Fibroblast of gingiva (primary cell): ENCODE results near the gene GH1.
"Not testable (repeated sequence)": the region's sequence is repeated elsewhere in the genome, so short reads cannot be mapped to it uniquely, and the experiment has no call there.

Source experiments
- DNase-seq: peaks from one replicate; pipeline ENCODE4 v3.0.0-alpha.2; 2011; ENCODE audit warnings: low read depth

The GH1 gene

GRCh38 chr17:63896524-63897354, 21.9 kb downstream of the GH1 start, which contains the start of gene CSH1:
TSS of gene CSH1 (minus strand) at chr17:63896574. CDS start at chr17:63896511, 63 bp downstream.
- DNase-seq: not testable (repeated sequence)

- DNase-seq: not testable (repeated sequence)
These were observed 23.8 kb downstream of the GH1 start for GRCh38 chr17:63894821-63895220.

GRCh38 chr17:63894021-63894420, 24.6 kb downstream of the GH1 start:
- not testable (repeated sequence) for DNase-seq

GRCh38 chr17:63892316-63893037, 26.2 kb downstream of the GH1 start:
- not testable (repeated sequence) for DNase-seq

GRCh38 chr17:63889026-63889848, 29.4 kb downstream of the GH1 start:
- peak; percentile 29 for DNase-seq

- not testable (repeated sequence) for DNase-seq
These were observed 33.5 kb downstream of the GH1 start for GRCh38 chr17:63885119-63885518.

GRCh38 chr17:63882626-63883126, 36.0 kb downstream of the GH1 start:
- not testable (repeated sequence) for DNase-seq

- DNase-seq: no peak
These were observed 36.6 kb downstream of the GH1 start, which contains the start of gene GH2 for GRCh38 chr17:63881935-63882601. TSS of gene GH2 (minus strand) at chr17:63881944. CDS start at chr17:63881801, 143 bp downstream.

GRCh38 chr17:63881337-63881736, 37.3 kb downstream of the GH1 start:
- DNase-seq: not testable (repeated sequence)

- no peak for DNase-seq
These were observed 37.9 kb downstream of the GH1 start for GRCh38 chr17:63880706-63881105.

GRCh38 chr17:63878413-63878812, 40.2 kb downstream of the GH1 start:
- not testable (repeated sequence) for DNase-seq

GRCh38 chr17:63874693-63875092, 43.9 kb downstream of the GH1 start:
- not testable (repeated sequence) for DNase-seq

GRCh38 chr17:63874061-63874626, 44.5 kb downstream of the GH1 start:
- DNase-seq: not testable (repeated sequence)

- not testable (repeated sequence) for DNase-seq
These were observed 45.1 kb downstream of the GH1 start, which contains the start of gene CSH2 for GRCh38 chr17:63873577-63873976. TSS of gene CSH2 (minus strand) at chr17:63873677. CDS start at chr17:63873614, 63 bp downstream.

GRCh38 chr17:63871646-63872365, 46.8 kb downstream of the GH1 start:
- not testable (repeated sequence) for DNase-seq

GRCh38 chr17:63870292-63870665, 48.4 kb downstream of the GH1 start:
- DNase-seq: not testable (repeated sequence)

GRCh38 chr17:63869491-63870291, 48.9 kb downstream of the GH1 start:
- not testable (repeated sequence) for DNase-seq
